ENCODE measurements around the gene SRBD1.
A peak's percentile ranks its signal among the peaks of the same experiment; 100 is the strongest.

Gene SRBD1, protein sequence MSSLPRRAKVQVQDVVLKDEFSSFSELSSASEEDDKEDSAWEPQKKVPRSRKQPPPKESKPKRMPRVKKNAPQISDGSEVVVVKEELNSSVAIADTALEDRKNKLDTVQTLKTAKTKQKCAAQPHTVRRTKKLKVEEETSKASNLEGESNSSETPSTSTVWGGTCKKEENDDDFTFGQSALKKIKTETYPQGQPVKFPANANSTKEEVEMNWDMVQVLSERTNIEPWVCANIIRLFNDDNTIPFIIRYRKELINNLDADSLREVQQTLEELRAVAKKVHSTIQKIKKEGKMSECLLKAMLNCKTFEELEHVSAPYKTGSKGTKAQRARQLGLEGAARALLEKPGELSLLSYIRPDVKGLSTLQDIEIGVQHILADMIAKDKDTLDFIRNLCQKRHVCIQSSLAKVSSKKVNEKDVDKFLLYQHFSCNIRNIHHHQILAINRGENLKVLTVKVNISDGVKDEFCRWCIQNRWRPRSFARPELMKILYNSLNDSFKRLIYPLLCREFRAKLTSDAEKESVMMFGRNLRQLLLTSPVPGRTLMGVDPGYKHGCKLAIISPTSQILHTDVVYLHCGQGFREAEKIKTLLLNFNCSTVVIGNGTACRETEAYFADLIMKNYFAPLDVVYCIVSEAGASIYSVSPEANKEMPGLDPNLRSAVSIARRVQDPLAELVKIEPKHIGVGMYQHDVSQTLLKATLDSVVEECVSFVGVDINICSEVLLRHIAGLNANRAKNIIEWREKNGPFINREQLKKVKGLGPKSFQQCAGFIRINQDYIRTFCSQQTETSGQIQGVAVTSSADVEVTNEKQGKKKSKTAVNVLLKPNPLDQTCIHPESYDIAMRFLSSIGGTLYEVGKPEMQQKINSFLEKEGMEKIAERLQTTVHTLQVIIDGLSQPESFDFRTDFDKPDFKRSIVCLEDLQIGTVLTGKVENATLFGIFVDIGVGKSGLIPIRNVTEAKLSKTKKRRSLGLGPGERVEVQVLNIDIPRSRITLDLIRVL

DNA sequence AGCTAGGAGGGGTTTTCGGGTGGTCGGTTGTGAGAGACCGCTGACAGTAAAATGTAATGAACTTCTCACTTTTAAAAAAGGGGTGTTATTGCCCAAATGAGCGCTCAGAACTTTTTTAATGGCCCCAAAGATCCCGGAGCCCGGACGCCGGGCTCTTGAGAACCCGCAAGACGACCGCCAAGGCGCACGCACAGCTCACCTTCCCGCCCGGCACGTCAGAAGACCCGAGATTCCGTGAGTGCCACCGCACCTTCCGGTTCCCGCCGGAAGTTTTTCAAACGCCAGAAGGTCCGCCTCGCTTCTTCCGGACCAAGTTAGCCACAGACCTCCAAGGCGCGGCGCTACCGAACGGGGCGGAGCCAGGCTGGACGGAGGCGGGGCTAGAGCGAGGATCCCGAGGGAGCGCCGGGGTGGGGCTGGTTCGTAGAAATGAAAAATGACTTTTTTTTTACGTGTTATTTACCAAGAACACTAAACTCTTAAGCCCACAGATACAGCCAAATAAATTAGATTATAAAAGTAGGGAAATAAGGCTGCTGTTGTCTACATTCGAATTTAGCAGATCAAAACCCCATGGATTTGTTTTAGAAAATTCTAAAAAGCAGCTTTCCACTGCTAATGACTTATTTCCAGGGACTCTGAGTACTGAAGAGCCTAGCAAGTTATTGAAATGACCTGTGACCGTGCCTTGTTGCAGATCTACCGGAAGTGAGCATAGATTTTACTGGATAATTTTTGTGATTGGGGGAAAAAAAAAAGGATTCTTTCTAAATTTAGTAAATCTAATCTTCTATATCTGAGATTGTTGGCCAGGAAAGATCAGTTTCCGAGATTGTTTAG lies at the start of gene SRBD1:
SRBD1 (minus strand) TSS at position 248 of the 840 bp plus-strand sequence. CDS start 5,826 bp downstream, outside the sequence.
- peak; percentile 96 for DNase-seq

GRCh38 chr2:45654250-45654649 lies 43.2 kb upstream of the SRBD1 start:
- DNase-seq, result no peak

DNA sequence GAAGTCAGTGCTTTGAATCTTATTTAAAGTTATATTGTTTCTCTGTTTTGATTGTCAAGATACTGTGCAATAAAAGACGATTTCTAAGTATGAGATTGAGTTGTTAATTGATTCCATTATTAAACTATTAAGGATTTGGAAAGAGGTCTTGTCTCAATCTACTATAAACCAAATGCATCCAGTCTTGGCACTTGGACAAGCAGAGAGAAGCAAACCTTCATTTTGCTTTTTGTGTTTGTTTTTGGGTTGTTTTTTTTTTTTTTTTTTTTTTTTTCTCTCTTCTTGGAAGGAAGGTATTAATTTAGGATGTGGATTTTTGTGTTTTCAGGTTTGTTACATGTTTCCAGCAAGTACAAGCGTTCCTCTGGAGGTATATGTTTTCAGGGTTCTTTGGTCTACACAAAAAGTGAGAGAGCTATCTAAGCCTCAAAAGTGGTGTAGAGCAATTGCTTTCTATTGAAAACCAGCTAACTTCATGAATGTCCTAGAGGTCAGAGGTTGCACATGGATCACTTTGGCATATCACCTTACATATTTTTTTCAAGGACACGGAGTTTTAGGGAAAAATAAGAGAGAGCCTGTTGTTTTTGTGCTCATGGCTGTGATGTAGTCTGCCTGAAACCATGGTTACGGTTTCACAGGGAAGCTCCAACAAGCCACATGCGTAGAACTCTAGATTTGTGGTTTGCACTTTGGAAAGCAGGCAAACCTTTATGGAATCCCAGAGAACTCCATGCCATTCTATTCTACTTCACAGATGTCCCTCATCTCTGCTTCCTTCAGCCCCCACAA lies 42.3 kb upstream of the SRBD1 start:
- DNase-seq, result no peak

- no peak for DNase-seq
Observed at GRCh38 chr2:45652090-45653031, 41.3 kb upstream of the SRBD1 start.

DNA sequence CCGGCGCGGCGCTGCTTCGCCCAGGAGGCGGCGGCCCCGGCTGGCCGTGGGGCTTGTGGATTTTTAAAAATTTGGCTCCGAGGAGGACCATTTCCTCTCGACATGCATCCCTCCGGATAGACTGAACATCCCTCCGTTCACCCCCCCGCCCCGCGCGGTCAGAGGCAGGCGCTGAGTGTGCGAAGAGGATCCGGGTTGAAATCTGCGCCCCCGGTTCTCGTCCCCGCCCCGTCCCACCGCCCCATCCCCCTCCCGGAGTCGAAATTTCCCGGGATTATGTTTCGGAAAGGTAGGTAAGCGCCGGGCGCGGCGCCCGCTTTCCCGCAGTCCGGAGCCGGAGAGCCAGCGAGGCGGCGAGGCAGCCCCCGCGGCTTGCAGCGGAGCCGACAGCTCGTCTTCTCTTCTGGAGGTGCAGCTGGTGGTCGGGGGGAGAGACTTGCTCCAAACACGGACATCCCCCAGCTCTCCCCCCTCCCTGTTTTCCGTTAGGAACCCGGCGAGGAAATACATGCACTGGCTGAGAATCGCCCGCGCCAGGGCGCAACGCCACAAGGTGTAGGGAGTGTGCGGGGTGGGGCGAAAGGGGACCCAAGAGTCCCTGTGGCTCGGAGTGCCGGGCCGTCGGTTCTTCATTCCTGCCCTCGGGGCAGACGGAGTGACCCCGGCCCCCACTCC lies 40.5 kb upstream of the SRBD1 start, which contains the start of gene PRKCE:
PRKCE (plus strand) TSS at position 261 of the 675 bp plus-strand sequence.
- no peak for DNase-seq

GRCh38 chr2:45650851-45651414 lies 39.9 kb upstream of the SRBD1 start:
- peak; percentile 51 for DNase-seq

GRCh38 chr2:45649858-45650811 lies 39.1 kb upstream of the SRBD1 start:
- DNase-seq, result no peak

- no peak for DNase-seq
Observed at GRCh38 chr2:45649462-45649857, 38.4 kb upstream of the SRBD1 start.

- DNase-seq, result no peak
Observed at GRCh38 chr2:45648636-45649035, 37.6 kb upstream of the SRBD1 start.

- no peak for DNase-seq
Observed at GRCh38 chr2:45647986-45648520, 37.0 kb upstream of the SRBD1 start.

DNA sequence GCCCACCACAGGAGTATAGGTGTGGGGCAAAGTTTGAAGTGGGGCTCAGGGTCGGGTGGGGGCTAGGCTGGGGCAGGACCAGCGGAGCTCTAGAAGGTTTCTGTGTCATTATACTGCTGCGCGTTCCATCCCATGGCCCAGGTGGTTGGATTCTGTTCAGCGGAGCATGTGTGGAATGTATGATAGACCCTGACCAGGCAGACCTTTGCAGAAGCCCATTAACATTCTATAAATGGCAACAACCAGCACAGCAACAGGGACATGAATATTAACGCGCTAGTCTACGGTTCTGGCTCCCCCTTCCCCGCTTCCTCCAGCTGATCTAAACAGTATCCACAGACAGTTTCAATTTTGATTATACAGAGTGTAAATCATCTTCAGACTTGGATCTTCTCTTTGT lies 36.3 kb upstream of the SRBD1 start:
- DNase-seq, result no peak

DNA sequence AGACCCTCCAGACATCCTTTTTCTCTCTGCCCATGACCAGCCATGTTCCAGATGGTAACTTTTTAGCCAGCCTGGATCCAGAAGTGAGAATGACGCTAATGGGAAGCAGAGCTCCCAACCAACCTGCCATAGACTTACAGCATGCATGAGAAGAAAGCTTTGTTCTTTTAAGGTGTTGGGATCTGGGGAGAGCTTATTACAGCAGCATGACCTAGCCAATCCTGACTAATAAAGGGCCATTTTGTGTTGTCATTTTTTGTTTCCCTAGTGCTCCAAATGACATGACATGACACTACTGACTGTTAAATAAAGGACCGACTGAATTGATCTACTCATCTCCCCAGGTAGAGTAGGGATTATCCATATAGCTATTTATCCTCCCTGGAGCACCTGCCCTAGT lies 35.2 kb upstream of the SRBD1 start:
- DNase-seq, result no peak

GRCh38 chr2:45643543-45644542 lies 32.8 kb upstream of the SRBD1 start:
- peak; percentile 26 for DNase-seq

- DNase-seq, result no peak
Observed at GRCh38 chr2:45643095-45643494, 32.0 kb upstream of the SRBD1 start.

- no peak for DNase-seq
Observed at GRCh38 chr2:45640576-45640975, 29.5 kb upstream of the SRBD1 start.

GRCh38 chr2:45637440-45637839 lies 26.4 kb upstream of the SRBD1 start:
- DNase-seq, result no peak

DNA sequence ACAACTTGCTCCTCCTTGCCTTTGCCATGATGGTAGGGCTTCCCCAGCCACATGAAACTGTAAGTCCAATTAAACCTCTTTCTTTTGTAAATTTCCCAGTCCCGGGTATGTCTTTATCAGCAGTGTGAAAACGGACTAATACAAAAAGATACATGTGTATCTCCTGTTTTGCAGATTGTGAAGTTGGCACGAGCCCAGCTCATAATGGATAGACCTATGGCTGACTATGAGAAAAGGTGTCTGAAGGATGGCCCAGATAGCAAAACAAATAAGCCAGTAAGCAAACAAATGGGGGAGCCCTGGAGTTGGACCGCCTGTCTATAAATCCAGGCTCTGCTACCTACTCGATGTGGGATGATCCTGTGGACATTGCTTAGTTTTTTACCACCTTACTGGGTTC lies 24.9 kb upstream of the SRBD1 start:
- no peak for DNase-seq
